GM12878 (cell line): ENCODE results near the gene ECSIT.

Source experiments
- CREB1 ChIP-seq: IDR thresholded peaks from 2 replicates; pipeline ENCODE4 v1.6.1; 2012; ENCODE audit warnings: low read depth, mild to moderate bottlenecking, inconsistent platforms
- EP300 ChIP-seq, 2 experiments: fragments of 150-350 bp in 1 of 2; IDR thresholded peaks; 2 replicates each; pipeline ENCODE4 v1.6.1; 2011 to 2012; ENCODE audit warnings: low read depth in 2 of 2, low read length in 2 of 2, borderline replicate concordance in 1 of 2, improper control_type of control experiment in 1 of 2, inconsistent platforms in 1 of 2; ENCODE audit not compliant: control insufficient read depth in 1 of 2
- EZH2 ChIP-seq: IDR thresholded peaks from 2 replicates; pipeline ENCODE4 v1.6.1; 2012; ENCODE audit warnings: low read depth, mild to moderate bottlenecking, control low read depth, inconsistent platforms, low read length, borderline replicate concordance; ENCODE audit not compliant: control insufficient read depth
- HDAC2 ChIP-seq: fragments of 200-600 bp; sonication (generic); IDR thresholded peaks from 2 replicates; pipeline ENCODE4 v1.6.1; 2017
- MTA2 ChIP-seq: fragments of 450-650 bp; IDR thresholded peaks from 2 replicates; pipeline ENCODE4 v1.6.1; 2016; ENCODE audit warnings: low read depth, mild to moderate bottlenecking, moderate library complexity
- RAD21 ChIP-seq: IDR thresholded peaks from 2 replicates; pipeline ENCODE4 v1.6.1; 2011; ENCODE audit warnings: mild to moderate bottlenecking, low read depth, low read length, moderate library complexity; ENCODE audit not compliant: insufficient read depth
- TCF12 ChIP-seq: IDR thresholded peaks from 2 replicates; pipeline ENCODE4 v1.6.1; 2011; ENCODE audit warnings: low read depth, mild to moderate bottlenecking, low read length
- TF ChIP-seq, protein P1 (sequence below): fragments of 450-650 bp; formaldehyde crosslinking; IDR thresholded peaks from 2 replicates; pipeline ENCODE4 v1.4.0; 2020; ENCODE audit warnings: mild to moderate bottlenecking, moderate library complexity
- TF ChIP-seq, protein P2 (sequence below): IDR thresholded peaks from 2 replicates; pipeline ENCODE4 v1.6.1; 2012; ENCODE audit warnings: mild to moderate bottlenecking, low read depth, low read length
- TF ChIP-seq, protein P3 (sequence below): fragments of 450-650 bp; IDR thresholded peaks from 2 replicates; pipeline ENCODE4 v1.6.1; 2014; ENCODE audit warnings: mild to moderate bottlenecking

DNA sequence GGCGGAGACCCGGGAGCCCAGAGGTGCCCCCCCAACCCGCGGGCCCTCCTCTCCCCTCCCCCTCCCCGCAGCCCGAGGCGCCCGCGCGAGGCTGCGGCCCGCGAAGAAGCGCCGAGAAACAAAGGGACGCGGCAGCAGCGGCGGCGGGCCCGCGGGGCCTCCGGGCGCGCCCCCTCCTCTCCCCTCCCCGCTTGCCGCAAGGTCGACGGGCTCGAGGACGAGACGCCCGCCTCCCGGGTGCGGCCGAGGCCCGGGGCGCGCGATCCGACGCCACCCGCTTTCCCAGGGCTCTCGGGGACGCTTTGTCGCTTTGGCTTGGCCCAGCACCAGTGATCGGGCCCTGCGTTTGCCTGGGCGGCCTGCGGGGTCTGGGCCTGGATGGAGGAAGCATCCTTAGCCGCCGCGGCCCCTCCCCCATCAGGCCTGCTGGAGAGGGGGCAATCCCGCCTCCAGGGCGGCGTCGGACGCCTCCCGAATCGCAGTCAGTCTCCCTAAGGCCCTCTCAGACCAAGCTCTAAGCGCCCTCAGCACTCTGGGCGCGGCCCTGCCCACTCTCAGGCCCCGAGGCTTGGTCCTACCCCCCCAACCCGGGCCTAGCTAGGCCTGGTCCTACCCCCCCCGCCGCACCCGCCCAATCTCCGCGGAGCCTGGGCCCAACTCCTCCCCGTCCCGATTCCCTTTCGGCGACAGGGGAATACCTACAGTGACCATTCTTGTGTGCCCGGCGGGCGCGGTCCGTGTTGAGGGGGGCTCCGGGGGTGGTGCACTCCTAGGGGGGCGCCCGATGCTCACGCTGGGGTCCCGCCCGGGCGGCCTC lies 48.8 kb downstream of the ECSIT start:
- TF ChIP-seq, protein P1, sequence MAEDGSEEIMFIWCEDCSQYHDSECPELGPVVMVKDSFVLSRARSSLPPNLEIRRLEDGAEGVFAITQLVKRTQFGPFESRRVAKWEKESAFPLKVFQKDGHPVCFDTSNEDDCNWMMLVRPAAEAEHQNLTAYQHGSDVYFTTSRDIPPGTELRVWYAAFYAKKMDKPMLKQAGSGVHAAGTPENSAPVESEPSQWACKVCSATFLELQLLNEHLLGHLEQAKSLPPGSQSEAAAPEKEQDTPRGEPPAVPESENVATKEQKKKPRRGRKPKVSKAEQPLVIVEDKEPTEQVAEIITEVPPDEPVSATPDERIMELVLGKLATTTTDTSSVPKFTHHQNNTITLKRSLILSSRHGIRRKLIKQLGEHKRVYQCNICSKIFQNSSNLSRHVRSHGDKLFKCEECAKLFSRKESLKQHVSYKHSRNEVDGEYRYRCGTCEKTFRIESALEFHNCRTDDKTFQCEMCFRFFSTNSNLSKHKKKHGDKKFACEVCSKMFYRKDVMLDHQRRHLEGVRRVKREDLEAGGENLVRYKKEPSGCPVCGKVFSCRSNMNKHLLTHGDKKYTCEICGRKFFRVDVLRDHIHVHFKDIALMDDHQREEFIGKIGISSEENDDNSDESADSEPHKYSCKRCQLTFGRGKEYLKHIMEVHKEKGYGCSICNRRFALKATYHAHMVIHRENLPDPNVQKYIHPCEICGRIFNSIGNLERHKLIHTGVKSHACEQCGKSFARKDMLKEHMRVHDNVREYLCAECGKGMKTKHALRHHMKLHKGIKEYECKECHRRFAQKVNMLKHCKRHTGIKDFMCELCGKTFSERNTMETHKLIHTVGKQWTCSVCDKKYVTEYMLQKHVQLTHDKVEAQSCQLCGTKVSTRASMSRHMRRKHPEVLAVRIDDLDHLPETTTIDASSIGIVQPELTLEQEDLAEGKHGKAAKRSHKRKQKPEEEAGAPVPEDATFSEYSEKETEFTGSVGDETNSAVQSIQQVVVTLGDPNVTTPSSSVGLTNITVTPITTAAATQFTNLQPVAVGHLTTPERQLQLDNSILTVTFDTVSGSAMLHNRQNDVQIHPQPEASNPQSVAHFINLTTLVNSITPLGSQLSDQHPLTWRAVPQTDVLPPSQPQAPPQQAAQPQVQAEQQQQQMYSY (CRISPR knock-in tag) = no peak
- TF ChIP-seq MTA2 (no peak), HDAC2 (no peak), EP300 (IDR thresholded peaks at IDR 0.05; ENCODE audit: borderline replicate concordance in 1 of 2, control insufficient read depth in 1 of 2, low read depth in 2 of 2, low read length in 2 of 2) (no peak), TCF12 (no peak), CREB1 (no peak), EZH2 (no peak), RAD21 (no peak)
- TF ChIP-seq, protein P2, sequence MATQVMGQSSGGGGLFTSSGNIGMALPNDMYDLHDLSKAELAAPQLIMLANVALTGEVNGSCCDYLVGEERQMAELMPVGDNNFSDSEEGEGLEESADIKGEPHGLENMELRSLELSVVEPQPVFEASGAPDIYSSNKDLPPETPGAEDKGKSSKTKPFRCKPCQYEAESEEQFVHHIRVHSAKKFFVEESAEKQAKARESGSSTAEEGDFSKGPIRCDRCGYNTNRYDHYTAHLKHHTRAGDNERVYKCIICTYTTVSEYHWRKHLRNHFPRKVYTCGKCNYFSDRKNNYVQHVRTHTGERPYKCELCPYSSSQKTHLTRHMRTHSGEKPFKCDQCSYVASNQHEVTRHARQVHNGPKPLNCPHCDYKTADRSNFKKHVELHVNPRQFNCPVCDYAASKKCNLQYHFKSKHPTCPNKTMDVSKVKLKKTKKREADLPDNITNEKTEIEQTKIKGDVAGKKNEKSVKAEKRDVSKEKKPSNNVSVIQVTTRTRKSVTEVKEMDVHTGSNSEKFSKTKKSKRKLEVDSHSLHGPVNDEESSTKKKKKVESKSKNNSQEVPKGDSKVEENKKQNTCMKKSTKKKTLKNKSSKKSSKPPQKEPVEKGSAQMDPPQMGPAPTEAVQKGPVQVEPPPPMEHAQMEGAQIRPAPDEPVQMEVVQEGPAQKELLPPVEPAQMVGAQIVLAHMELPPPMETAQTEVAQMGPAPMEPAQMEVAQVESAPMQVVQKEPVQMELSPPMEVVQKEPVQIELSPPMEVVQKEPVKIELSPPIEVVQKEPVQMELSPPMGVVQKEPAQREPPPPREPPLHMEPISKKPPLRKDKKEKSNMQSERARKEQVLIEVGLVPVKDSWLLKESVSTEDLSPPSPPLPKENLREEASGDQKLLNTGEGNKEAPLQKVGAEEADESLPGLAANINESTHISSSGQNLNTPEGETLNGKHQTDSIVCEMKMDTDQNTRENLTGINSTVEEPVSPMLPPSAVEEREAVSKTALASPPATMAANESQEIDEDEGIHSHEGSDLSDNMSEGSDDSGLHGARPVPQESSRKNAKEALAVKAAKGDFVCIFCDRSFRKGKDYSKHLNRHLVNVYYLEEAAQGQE = no peak
- TF ChIP-seq, protein P3, sequence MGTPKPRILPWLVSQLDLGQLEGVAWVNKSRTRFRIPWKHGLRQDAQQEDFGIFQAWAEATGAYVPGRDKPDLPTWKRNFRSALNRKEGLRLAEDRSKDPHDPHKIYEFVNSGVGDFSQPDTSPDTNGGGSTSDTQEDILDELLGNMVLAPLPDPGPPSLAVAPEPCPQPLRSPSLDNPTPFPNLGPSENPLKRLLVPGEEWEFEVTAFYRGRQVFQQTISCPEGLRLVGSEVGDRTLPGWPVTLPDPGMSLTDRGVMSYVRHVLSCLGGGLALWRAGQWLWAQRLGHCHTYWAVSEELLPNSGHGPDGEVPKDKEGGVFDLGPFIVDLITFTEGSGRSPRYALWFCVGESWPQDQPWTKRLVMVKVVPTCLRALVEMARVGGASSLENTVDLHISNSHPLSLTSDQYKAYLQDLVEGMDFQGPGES = no peak
